Testis (tissue), 3 donors: ENCODE results near the gene PDCL2. TPM values are rescaled to one million over a fixed set of nuclear protein-coding genes. Genes with fewer than 3 reads are reported as not detected.
"Not testable (repeated sequence)": the region's sequence is repeated elsewhere in the genome, so short reads cannot be mapped to it uniquely, and the experiment has no call there.

Experiments used
- DNase-seq: peaks from one replicate; pipeline ENCODE4 v3.0.0-alpha.2; 2019
- H3K27ac ChIP-seq, 2 donors: fragments of 200-600 bp; sonication (generic); one replicate each; pipeline ENCODE4 v1.5.1; 2019
- H3K27me3 ChIP-seq: fragments of 200-600 bp; sonication (generic); one replicate; pipeline ENCODE4 v1.5.1; 2019
- H3K36me3 ChIP-seq: fragments of 200-600 bp; sonication (generic); one replicate; pipeline ENCODE4 v1.5.1; 2017; ENCODE audit warnings: low read depth; ENCODE audit errors: missing control alignments
- H3K4me1 ChIP-seq: fragments of 200-600 bp; sonication (generic); one replicate; pipeline ENCODE4 v1.5.1; 2019
- H3K4me3 ChIP-seq, 2 donors: fragments of 200-600 bp; sonication (generic); one replicate each; pipeline ENCODE4 v1.5.1; 2017 to 2019
- H3K9me3 ChIP-seq: fragments of 200-600 bp; sonication (generic); one replicate; pipeline ENCODE4 v1.5.1; 2017
- POLR2A ChIP-seq: fragments of 450-650 bp; IDR thresholded peaks from one replicate; pipeline ENCODE4 v1.6.1; 2017; ENCODE audit warnings: antibody characterized with exemption, mild to moderate bottlenecking, moderate library complexity
- WGBS, 2 donors: methylation state at CpG; one replicate each; pipeline ENCODE4 v1.1.5; 2018; 5-methylcytosine and 5-hydroxymethylcytosine counted together
- intact Hi-C: fragments of 100-400 bp; cut with DNase I; formaldehyde crosslinking; loops from one replicate; pipeline ENCODE4 v1.15.1; 2023; ENCODE audit warnings: low total_unique reads
- polyA plus RNA-seq: library from polyadenylated mRNA; stranded (reverse); fragments of 350-450 nt; fragmentation: Illumina TruSeq; extraction: RNeasy Lipid Tissue Mini Kit (QIAGEN cat#74804); gene quantifications from one replicate; pipeline ENCODE4 v1.2.3, GENCODE V29; 2014; ENCODE audit warnings: low read depth, low replicate concordance; ENCODE audit not compliant: insufficient read depth
- total RNA-seq, 2 donors: library from RNA; depleted of rRNA; stranded (reverse); fragments of >200 nt; gene quantifications; one replicate each; pipeline ENCODE4 v1.2.3, GENCODE V29; 2016
- TF ChIP-seq, protein P1 (sequence below), 3 experiments: fragments of 450-650 bp in 2 of 3; fragments of 200-600 bp in 1 of 3; sonication (generic) in 1 of 3; IDR thresholded peaks; one replicate each; pipeline ENCODE4 v1.5.1; 2016 to 2019; ENCODE audit warnings: antibody characterized with exemption in 3 of 3, mild to moderate bottlenecking in 2 of 3, moderate library complexity in 1 of 3

Gene PDCL2
- total and polyA plus RNA-seq, 3 donors from 2014 or later: 15.7 to 84.6 (median 28.6) TPM

DNA sequence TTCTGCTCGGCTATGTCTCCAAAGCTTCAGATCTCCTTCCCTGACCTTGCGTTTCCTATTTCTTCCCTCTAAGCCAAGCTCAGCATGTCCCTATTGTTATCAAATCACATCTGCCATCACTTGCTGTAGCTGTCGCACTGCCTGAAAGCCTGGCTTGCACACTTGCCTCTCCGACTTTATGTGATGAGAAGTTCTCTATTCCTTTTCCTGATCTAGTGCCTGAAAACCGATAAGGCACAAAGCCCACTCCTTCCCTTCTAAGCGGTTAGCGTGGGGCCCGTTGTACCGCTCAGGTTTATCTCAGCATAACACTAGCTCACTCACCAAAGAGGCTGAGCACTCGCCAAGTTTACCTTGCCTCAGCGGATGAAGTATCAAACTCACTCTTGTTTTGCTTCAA, 43.2 kb upstream of the PDCL2 start:
- no peaks in the 10 kb centered on the region for H3K27me3 ChIP-seq
- no peak overlapping the region for H3K27ac ChIP-seq
- no peaks in the 10 kb centered on the region for H3K4me1 ChIP-seq
- no peak for DNase-seq
- 1 to 2% methylated on average over 11 of the region's 11 CpGs for WGBS, 2 donors
- peak overlapping the region; percentile 26 to 41 for H3K4me3 ChIP-seq
- no peak for TF ChIP-seq POLR2A
- TF ChIP-seq, protein P1, sequence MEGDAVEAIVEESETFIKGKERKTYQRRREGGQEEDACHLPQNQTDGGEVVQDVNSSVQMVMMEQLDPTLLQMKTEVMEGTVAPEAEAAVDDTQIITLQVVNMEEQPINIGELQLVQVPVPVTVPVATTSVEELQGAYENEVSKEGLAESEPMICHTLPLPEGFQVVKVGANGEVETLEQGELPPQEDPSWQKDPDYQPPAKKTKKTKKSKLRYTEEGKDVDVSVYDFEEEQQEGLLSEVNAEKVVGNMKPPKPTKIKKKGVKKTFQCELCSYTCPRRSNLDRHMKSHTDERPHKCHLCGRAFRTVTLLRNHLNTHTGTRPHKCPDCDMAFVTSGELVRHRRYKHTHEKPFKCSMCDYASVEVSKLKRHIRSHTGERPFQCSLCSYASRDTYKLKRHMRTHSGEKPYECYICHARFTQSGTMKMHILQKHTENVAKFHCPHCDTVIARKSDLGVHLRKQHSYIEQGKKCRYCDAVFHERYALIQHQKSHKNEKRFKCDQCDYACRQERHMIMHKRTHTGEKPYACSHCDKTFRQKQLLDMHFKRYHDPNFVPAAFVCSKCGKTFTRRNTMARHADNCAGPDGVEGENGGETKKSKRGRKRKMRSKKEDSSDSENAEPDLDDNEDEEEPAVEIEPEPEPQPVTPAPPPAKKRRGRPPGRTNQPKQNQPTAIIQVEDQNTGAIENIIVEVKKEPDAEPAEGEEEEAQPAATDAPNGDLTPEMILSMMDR (IDR thresholded peaks at IDR 0.05): no peak
- no peaks in the 10 kb centered on the region for H3K9me3 ChIP-seq
- no peaks in the 10 kb centered on the region for H3K36me3 ChIP-seq
- intact Hi-C loops: no loop called here

DNA sequence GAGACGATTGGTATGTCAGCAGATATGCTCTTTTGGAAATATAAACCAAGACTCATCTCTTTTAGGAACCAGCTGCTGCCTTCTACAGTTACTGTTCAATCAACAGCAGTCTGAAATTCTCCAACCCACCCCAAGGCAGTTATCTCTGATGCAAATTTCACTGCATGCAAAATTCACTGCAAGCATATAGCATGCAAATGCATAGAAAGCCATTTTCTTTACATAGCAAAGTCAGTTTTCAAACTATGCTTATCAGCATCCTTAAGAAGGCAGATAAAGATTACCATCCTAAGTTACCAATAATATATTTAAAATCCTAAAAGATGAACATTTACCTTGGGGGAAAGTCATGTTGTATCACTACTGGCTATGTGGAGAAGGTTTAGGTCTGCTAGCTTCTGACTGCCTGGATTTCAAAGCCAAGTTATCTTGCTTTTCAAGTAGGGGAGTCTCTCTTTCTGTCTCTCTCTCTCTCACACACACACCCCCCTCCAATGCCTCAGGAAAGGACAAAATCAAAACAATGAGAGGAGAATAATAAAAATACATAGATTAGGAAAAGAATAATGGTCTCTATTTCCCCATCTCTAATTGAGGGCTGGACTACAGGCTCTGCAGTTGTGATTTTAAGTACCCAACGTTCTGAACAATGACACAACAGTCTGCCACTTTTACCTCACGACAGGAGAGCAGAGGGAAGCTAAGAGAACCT, 42.5 kb upstream of the PDCL2 start:
- no peaks in the 10 kb centered on the region for H3K4me1 ChIP-seq
- H3K36me3 ChIP-seq: no peaks in the 10 kb centered on the region
- H3K9me3 ChIP-seq: no peaks in the 10 kb centered on the region
- TF ChIP-seq, protein P1 (IDR thresholded peaks at IDR 0.05): no peak
- TF ChIP-seq POLR2A: no peak
- H3K4me3 ChIP-seq: no peak overlapping the region
- DNase-seq: no peak
- no peak overlapping the region for H3K27ac ChIP-seq
- no peaks in the 10 kb centered on the region for H3K27me3 ChIP-seq
- 21 to 29% methylated on average over 3 of the region's 3 CpGs for WGBS, 2 donors
- intact Hi-C loops: no loop called here

DNA sequence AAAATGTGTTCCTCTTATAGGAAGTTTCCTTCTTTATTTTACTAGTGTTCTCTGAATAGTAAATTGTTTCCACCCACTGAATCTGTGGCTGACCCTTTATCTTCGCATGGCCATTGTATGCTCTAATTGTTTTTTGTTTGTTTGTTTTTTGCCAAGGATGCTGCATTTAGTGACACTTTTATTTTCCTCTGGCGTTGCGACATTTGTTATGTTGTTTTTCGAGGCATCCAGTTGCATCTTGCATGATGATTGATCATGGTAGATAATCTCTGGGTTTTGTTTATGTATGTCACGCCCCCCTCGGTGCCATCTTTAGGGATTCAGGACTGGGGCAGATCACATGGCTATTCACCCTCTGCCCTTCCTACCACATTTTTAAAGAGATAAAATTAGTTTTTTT, 41.9 kb upstream of the PDCL2 start:
- Histone ChIP-seq H3K27me3 (no peaks in the 10 kb centered on the region), H3K27ac (no peak overlapping the region), H3K9me3 (no peaks in the 10 kb centered on the region), H3K36me3 (no peaks in the 10 kb centered on the region), H3K4me3 (no peak overlapping the region), H3K4me1 (no peaks in the 10 kb centered on the region)
- no peak for DNase-seq
- intact Hi-C loops: no loop called here
- TF ChIP-seq POLR2A: no peak
- 69 to 76% methylated on average over 6 of the region's 6 CpGs for WGBS, 2 donors

DNA sequence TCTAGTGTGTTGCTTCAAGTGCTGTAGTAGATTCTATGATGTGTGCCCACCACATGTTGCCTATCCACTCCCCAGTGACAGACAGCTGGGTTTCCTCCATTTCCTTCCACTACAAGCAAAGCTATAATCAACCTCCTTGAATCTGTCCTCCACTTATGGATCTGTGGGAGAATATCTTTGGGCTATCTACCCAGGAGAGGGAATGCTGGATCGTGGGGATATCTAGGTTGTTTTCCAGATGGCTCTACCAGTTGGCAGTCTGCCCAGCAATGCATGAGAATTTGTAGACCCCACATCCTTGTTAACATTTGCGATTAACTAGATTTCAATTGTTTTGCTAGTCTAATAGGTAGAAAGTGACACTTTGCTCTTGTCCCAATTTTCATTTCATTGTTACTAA, 33.8 kb upstream of the PDCL2 start:
- 50 to 63% methylated on average over 2 of the region's 2 CpGs for WGBS, 2 donors
- no peak overlapping the region for H3K4me3 ChIP-seq

DNA sequence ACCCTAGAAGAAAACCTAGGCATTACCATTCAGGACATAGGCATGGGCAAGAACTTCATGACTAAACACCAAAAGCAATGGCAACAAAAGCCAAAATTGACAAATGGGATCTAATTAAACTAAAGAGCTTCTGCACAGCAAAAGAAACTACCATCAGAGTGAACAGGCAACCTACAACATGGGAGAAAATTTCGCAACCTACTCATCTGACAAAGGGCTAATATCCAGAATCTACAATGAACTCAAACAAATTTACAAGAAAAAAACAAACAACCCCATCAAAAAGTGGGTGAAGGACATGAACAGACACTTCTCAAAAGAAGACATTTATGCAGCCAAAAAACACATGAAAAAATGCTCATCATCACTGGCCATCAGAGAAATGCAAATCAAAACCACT, 32.0 kb upstream of the PDCL2 start:
- H3K4me1 ChIP-seq, H3K27me3 ChIP-seq, intact Hi-C loops, H3K36me3 ChIP-seq, H3K9me3 ChIP-seq, H3K27ac ChIP-seq, DNase-seq, H3K4me3 ChIP-seq: not testable (repeated sequence)
- WGBS, 2 donors: 60 to 86% methylated on average over 1 of the region's 1 CpG

More for the DNA sequence above, 33.8 kb upstream of the PDCL2 start:
- Histone ChIP-seq H3K36me3 (no peaks in the 10 kb centered on the region), H3K4me1 (no peaks in the 10 kb centered on the region), H3K27ac (no peak overlapping the region), H3K27me3 (no peaks in the 10 kb centered on the region), H3K9me3 (no peaks in the 10 kb centered on the region)
- DNase-seq: no peak
- intact Hi-C loops: no loop called here
- TF ChIP-seq POLR2A: no peak
- TF ChIP-seq, protein P1 (IDR thresholded peaks at IDR 0.05): no peak

DNA sequence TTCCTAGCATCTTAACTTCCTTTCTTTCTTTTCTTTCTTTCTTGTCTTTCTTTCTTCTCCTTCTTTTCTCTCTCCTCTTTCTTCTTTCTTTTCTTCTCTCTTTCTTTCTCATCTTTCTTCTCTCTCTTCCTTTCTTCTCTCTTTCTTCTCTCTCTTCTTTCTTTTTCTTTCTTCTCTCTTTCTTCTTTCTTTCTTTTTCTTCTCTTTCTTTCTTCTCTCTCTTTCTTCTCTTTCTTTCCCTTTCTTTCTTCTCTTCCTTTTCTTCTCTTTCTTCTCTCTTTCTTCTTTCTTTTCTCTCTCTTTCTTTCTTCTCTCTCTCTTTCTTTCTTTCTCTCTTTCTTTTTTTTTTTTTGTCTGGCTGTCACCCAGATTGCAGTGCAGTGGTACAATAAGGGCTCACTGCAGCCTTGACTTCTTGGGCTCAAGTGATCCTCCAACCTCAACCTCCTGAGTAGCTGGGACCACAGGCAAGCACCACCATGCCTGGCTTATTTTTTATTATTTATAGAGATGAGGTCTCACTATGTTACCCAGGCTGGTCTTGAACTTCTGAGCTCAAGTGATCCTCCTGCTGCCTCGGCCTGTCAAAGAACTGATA, 26.6 kb upstream of the PDCL2 start:
- H3K4me3 ChIP-seq: no peak overlapping the region
- no peaks in the 10 kb centered on the region for H3K36me3 ChIP-seq
- DNase-seq: no peak
- no peaks in the 10 kb centered on the region for H3K27me3 ChIP-seq
- H3K4me1 ChIP-seq: no peaks in the 10 kb centered on the region
- H3K27ac ChIP-seq: no peak overlapping the region
- WGBS, 2 donors: 67 to 88% methylated on average over 1 of the region's 1 CpG
- intact Hi-C loops: no loop called here
- no peaks in the 10 kb centered on the region for H3K9me3 ChIP-seq
- no peak for TF ChIP-seq POLR2A
- TF ChIP-seq, protein P1 (IDR thresholded peaks at IDR 0.05): no peak
